NCI-H2196 (cell line): ENCODE results near the gene PAIP2.
"Not testable (repeated sequence)": the region's sequence is repeated elsewhere in the genome, so short reads cannot be mapped to it uniquely, and the experiment has no call there.

Experiments
- DNase-seq: peaks from one replicate; lab custom pipeline; 2025; ENCODE audit not compliant: unreplicated experiment; lab: John Stamatoyannopoulos, UW

PAIP2 gene, protein sequence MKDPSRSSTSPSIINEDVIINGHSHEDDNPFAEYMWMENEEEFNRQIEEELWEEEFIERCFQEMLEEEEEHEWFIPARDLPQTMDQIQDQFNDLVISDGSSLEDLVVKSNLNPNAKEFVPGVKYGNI

DNA sequence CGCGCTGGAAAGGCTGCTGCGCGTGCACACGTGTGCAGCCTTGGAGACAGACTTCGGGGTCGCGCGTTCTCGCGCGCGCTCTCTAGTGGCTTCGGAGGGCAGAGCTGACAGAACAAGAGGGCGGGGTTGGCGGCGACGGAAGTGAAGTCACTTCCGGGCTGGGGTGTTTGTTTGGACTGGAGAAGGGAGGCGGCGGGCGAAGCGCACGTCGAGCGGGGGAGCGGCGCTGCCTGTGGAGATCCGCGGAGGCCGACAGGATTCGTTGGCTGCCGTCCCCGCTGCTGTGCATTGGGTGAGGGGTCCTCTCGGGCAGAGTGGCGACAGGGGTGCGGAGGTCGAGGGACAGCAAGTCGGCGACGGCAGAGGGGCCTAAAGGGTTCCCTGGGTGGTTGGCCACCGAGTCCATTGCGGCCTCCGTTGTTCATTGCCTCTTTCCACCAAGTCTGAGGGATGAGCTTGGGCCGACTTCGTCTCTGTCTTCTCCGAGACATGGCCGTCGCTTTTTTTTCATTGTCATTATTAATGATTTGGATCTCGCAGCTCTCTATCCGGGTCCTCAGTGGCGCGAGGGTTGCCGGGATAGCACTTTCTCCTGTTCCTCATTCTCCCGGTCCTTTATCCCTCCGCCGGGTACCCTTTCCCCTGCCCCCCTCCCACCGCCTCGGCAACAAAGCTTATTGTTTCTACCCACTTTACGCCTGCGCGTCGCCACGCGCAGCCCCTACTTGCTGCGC, at the start of gene PAIP2:
Gene PAIP2 (plus strand): TSS at position 166 of the 734 bp plus-strand sequence. CDS start 21,931 bp downstream, outside the sequence.
- DNase-seq = peak; percentile 98

DNA sequence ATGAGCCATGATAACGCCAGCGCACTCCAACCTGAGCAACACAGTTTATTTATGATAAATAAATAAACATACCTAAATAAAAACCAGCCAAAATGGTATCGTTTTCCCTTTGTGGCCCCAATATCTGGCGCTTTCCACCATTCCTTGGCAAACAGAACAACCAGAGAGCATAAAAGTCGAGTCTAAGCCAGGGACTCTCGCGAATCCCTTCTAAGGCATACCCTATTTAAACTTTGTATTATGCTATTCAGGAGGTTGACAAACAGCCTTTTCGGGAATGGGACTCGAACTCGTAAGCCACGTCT, 48.5 kb upstream of the PAIP2 start:
- no peak for DNase-seq

DNA sequence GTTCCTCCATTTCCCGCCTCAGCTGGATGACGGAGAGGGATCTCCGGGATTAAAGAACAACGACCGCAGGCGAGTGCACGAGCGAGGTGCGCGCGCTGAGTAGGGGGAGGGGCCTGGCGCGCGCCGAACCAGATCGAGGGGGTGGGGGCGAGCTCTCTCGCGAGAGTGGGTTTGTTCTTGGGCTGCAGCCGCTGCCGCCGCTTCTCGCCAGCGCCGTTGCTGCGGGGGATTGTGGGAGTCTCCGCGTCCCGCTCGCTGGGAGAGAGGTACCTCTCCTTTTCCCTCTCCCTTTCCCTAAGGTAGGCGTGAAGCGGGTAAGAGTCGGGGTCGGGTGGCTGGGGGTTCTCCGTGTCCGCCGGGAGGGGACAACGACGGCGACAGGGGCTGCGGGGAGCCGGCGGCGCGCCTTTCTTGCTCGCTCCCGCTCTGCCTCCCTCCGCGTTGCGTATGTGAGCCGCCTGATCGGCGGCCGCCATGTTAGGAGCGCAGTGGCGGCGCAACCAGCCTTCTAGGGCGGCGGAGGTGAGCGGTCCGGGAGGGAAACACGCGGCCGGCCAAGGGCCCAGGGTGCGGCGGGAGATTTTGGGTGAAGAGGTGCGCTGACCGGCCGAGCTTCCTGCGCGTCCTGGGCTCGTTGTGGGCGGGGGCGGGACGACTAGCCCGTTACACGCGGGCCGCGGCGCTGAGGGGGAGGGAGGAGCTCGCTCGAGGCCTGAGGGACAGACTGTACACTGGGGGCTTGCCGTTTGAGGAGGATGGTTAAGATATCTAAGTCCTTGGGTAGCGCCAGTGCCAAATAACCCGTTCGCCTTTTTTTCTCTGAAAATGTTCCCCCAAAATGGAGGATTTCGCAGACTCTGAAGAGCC, 47.9 kb upstream of the PAIP2 start, which contains the start of gene MATR3:
Gene MATR3 (plus strand): TSS at position 234 of the 867 bp plus-strand sequence. CDS start 13,676 bp downstream, outside the sequence.
- peak; percentile 96 for DNase-seq

DNA sequence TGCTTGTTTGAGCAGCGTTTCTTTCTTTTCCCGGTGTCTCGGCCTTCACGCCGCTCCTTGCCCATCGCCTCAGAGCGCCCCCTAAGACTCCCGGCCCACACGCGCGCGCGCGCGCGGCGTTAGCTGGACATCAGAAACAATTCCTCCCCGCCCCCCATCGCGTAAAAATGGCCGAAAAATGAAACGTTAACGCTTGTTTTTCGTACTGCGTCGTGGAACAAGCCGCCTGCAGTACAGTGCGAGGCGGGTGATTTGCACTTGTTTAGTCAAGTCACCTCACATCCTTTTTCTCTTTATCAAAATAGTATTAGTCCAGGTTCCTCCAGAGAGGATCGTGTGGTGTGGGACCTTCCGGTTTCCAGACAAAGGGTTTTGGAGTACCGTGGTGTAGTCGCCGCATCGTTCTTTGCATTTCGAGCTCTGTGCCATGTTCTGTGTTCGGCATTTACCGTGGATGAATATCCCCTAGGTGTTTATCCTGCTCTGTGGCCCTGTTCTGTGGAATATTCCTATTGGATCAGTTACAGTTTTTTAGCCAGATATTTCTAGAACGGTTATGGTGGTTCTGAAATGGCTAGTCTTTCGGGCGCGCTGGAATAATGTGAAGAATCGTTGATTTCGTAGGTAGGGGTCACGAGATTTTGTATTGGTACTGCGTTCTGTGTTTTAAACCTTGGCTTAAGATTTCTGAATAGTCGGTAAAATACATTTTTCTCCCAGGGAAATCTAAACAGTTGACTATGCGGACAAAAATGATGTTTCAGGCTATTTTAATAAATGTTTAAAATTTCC, 47.1 kb upstream of the PAIP2 start:
- DNase-seq = peak; percentile 68

DNA sequence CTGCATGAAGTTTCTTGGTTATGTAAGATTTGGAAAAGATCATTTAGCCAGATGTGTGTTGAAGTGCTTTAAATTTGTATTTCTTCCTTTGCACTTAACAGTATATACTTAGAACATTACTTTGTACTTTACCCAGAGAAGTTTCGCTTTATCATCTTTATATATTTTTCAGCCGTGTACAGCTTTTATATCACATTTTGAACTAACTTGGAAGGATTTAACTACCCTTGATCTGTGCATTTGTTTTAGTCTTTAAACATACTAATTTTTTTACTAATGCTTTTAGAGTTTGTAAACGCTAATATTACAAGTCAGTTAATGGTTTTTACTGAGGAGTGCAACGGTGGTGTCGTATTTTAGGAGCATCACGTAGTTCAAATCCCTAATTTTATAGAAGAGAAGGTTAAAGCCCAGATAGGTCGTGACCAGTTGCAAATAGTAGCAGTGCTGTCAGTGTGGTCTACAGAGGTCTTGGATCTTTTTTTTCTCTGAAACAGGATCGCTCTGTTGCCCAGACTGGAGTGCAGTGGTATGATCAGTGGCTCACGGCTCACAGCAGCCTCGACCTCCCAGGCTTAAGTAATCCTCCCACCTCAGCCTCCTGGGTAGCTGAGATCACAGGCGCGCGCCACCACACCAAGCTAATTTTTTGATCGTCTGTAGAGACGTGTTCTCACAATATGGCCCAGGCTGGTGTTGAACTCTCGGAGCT, 46.2 kb upstream of the PAIP2 start:
- no peak for DNase-seq

DNA sequence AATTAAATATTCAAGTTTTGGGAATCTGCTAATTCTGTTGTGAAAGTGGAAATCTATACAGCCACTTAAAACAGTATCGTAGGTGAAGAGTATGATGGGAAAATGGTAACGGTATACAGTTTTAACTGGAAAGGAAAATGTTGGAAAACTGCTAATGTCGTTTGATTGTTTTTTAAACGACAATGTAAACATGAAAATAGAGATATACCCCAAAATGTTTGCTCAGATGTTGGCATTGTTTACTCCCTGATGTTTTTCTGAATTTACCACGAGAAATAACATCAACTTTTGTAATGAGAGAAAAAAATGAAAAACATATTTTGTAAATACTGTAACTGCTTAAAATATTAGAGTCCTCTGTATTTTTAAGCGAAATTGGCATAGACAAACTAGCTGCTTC, 45.5 kb upstream of the PAIP2 start:
- no peak for DNase-seq

DNA sequence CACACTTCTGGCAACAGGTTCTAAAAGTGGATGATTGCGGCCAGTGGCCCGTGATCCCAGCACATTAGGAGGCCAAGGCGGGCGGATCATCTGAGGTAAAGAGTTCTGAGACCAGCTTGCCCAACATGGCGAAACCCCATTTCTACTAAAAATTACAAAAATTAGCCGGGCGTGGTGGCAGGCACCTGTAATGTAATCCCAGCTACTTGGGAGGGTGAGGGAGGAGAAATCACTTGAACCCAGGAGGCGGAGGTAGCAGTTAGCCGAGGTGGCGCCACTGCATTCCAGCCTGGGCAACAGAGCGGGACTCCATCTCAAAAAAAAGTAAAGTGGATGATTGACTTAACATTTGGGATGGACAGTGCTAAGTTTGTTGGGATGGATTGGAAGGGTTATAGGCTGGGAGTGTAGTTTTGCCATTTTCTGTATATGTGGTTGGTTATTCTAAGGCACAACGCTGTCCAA, 44.8 kb upstream of the PAIP2 start:
- DNase-seq = no peak

DNA sequence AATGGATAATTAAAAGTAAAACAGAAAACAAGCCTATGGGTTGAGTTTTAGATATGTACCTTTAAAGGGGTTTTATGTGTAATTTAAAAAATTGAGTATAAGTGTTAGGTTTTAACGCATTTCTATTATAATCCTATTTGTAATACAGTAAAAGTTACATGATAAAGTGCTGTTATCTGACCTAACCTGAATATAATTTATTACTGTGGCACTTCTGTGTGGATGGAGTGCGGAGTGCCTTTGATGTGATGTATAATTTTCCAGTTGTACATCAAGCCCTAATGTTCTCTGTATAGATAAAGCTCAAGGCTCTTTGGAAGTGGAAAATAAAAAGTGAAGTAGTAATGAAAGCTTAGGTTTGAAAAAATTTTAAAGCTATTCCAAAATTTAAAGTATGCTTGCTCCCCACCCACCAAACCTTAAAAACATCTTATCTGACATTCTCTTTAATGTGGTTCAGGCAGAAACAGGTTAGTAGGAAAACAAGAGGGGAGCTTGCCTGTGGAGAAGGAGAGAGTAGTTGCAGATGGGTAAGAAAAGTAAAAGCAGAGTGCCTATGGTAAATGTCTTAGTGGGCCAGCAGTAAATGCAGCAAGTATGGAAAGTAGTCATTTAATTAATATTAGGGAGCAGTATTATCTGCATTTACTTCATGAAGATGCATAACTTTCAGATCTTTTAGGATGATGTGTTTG, 44.1 kb upstream of the PAIP2 start:
- DNase-seq = no peak

DNA sequence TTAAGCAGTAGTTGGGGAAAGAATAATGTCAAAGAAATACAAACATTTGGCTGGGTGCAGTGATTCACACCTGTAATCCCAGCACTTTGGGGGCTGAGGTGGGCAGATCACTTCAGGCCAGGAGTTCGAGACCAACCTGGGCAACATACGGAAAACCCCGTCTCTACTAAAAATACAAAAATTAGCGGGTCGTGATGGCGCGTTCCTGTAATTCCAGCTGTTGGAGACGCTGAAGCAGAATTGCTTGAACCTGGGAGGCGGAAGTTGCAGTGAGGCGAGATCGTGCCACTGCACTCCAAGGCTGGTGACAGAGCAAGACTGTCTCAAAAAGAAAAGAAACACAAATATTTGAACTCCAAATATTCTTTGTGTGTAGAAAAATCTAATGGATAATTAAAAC, 43.4 kb upstream of the PAIP2 start:
- no peak for DNase-seq

DNA sequence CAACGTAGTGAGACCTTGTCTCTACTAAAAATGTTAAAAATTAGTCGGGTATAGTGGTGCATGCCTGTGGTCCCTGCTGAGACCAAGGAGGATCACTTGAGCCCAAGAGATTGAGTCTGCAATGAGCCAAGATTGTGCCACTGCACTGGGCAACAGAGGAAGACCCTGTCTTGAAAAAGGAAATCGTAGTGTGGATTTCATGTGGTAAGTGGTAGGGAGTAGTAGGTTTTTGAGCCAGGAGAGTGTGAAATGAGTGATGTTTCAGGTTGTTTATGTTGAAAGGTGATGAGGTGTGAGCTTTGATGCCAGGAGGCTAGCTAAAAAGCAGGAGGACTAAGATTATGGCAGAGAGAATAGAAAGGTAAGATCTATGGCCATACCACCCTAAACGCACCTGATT, 42.2 kb upstream of the PAIP2 start:
- DNase-seq = no peak

DNA sequence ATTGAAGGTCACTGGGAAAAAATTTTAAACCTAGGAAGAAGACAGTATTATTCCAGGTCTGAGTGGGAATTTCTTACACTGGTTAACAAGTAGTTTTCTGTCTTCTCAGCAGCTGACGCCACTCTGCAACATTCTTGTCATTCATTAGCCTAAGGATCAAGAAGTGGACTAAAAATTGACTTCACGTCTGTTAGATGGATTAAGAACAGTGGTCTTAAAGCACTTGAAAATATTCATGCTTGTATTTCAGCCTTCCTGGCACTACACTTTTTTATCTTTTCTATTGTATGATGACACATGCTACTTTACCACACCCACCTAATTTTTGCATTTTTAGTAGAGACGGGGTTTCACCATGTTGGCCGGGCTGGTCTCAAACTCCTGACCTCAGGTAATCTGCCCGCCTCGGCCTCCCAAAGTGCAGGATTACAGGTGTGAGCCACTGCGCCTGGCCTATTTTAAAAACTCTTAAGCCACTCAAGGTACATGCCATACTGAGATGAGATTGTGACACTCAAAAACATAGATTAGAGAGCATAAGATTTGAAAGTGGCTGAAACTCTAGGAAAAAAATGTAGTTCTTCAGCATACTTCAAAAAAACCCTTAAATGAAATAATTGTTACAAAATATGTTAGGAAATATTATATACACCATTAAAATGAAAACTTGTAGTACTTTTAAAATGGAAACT, 39.7 kb upstream of the PAIP2 start:
- DNase-seq = no peak

DNA sequence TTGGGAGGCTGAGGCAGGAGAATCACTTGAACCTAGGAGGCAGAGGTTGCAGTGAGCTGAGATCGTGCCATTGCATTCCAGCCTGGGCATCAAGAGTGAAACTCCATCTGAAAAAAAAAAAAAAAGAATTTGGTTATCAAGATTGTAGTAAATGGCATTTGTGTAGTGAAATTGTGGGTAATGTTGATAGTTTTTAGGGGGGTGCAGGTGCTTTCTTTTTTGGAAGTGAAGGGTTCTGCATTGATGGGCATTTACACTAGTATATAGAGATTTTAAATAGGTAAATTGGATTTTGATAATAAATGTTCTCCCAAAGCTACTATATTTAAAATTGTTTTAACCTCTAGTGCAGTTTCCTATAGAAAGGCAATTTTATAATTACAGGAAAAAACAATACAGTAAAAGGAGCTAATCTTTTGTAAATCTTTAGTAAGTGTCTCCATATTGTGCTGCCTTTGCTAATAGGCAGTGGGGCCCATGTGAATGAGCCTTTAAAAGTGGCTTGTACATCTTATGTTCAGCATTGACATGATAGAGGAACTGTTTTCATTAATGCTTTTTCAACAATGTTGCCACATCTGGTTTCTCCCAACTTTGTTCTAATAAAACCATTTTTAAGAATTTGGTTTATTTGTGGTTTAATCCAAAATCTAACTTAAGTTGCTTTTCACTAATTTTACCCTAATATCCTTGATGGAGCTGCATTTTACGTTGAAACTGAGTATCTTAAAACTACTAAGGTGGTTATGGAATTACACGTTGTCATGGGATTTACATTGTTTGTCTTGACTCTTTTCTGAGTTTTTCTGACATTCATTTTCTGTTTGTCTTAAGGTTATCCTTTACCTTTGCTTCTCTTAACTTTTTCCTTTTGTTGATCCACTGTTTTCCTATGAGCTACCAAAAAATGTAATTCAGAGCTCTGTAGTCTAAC, 37.0 kb upstream of the PAIP2 start:
- DNase-seq = no peak

DNA sequence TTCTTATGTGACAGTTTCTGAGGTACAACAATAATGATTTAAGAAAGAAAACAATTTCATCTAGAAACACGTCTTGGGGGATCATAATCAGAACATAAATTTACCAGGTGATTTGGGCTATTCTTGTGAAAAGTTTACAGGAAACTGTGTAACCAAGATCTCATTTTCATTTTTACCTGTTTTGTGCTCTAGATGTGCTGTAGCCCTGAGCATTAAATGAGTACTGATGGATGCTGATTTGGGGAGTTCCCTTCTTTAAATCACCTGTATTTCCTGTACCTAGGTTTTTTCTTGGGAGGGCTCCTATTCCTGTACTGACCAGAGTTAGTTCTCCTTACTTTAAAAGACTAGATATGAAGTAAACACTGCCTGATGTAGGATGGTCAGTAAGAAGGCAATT, 35.5 kb upstream of the PAIP2 start:
- no peak for DNase-seq

DNA sequence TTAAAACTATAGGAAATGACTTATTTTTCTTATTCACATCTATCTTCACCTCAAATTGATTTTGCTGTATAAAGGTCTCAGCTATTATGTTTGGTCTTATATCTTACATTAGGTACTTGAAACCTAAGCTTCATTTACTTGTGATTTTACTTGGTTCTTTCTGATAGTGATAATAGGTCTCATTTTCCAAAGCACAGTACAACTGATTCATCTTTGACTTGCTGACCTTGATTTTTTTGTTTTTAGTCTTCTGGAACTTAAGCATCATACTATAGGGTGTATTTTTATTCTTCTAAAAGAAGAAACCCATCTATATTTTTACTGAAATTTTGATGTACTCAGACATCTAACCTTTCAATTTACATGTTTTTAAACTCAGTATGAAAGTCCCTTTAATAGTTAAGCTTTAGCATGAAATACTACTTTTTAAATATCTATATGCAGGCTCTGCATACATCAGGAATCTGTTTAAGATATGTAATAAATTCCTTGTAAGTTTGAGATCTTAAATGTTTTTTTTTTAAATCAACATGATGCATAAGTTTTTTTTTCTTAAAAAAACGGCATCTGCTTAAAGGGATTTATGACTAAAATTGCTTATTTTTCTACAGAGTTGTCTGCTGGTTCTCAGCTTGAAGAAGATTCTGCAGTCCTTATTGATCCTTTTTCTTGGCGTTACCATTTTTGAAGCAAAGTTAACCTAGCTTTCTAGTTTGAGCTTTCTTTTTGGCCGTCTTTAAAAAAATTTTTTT, 34.9 kb upstream of the PAIP2 start:
- no peak for DNase-seq

DNA sequence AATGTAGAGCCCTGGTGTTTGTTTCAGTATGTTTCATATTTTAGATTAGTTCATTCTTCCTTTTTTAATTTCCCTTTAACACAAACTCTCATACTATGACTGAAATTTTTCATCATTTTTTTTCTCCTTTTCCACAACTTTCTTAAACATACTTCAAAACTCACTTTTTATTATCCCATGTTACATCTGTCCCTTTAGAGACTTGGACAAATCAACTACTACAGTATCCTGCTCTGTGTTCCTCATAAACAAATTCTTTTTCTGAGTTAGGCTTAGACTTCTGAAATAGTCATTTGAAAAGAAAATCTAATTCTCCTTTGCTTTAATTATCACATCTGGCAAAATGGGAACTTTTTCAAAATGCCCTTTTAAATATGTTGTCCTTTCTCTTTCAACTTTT, 32.9 kb upstream of the PAIP2 start:
- DNase-seq = no peak

DNA sequence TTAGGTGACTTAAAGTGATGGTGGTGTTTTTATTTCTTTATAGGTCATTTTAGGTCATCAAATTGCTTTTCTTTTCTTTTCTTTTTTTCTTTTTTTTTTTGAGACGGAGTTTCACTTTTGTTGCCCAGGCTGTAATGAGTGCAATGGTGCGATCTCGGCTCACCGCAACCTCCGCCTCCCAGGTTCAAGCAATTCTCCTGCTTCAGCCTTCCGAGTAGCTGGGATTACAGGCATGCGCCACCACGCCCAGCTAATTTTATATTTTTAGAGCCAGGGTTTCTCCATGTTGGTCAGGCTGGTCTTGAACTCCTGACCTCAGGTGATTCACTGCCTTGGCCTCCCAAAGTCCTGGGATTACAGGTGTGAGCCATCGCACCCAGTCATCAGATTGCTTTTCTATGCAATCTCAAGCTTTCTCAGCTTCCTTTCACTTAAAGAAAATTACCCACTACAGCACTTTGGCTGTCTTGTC, 30.9 kb upstream of the PAIP2 start:
- not testable (repeated sequence) for DNase-seq

DNA sequence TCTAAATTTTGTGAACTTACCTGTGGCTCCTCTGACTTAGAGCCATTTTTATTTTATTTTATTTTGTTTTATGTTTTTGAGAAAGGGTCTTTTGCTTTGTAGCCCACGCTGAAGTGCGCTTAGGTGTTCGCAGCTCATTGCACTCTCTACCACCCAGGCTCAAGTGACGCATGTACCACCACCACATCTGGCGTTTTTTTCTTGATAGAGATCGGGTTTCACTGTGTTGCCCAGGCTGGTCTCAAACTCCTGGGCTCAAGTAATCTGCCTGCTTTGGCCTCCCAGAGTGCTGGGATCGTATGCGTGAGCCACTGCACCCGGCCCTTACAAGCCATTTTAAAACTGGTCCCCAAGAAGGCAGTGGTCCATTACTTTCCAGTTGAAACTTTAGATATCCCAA, 29.6 kb upstream of the PAIP2 start:
- no peak for DNase-seq
